Liver (tissue), 9 donors: ENCODE measurements around the gene CYP3A7. TPM values are rescaled to one million over a fixed set of nuclear protein-coding genes. Genes with fewer than 3 reads are reported as not detected.

Experiments
- DNase-seq: peaks from one replicate; pipeline ENCODE4 v3.0.0-alpha.2; 2017; ENCODE audit warnings: low spot score
- H3K27ac ChIP-seq, 2 donors: one replicate each; pipeline ENCODE4 v1.7.0; 2013; ENCODE audit warnings: inconsistent platforms in 2 of 2, low read length in 2 of 2, control low read depth in 1 of 2, low read depth in 1 of 2, mild to moderate bottlenecking in 1 of 2
- H3K27me3 ChIP-seq, 4 donors: one replicate each; pipeline versions ENCODE4 v1.6.1 to v1.7.0; 2013; ENCODE audit warnings: low read length in 3 of 4, inconsistent platforms in 1 of 4, mild to moderate bottlenecking in 1 of 4, moderate library complexity in 1 of 4; ENCODE audit not compliant: control insufficient read depth in 4 of 4, insufficient read depth in 4 of 4
- H3K36me3 ChIP-seq, 4 donors: one replicate each; pipeline versions ENCODE4 v1.6.1 to v1.7.0; 2013; ENCODE audit warnings: low read length in 3 of 4, mild to moderate bottlenecking in 3 of 4, low read depth in 1 of 4, moderate library complexity in 1 of 4; ENCODE audit not compliant: control insufficient read depth in 4 of 4, insufficient read depth in 3 of 4
- H3K4me1 ChIP-seq, 4 donors: one replicate each; pipeline versions ENCODE4 v1.6.1 to v1.7.0; 2013; ENCODE audit warnings: low read length in 3 of 4, mild to moderate bottlenecking in 3 of 4, moderate library complexity in 1 of 4; ENCODE audit not compliant: control insufficient read depth in 4 of 4, insufficient read depth in 4 of 4
- H3K4me3 ChIP-seq, 3 donors: one replicate each; pipeline versions ENCODE4 v1.6.1 to v1.7.0; 2013; ENCODE audit warnings: low read length in 3 of 3, control low read depth in 1 of 3, low read depth in 1 of 3, mild to moderate bottlenecking in 1 of 3
- H3K9ac ChIP-seq, 2 donors: one replicate each; pipeline ENCODE4 v1.7.0; 2013; ENCODE audit warnings: low read length in 2 of 2, mild to moderate bottlenecking in 2 of 2, moderate library complexity in 2 of 2, control low read depth in 1 of 2, low read depth in 1 of 2
- H3K9me3 ChIP-seq, 4 donors: one replicate each; pipeline versions ENCODE4 v1.6.1 to v1.7.0; 2013; ENCODE audit warnings: low read length in 3 of 4; ENCODE audit not compliant: control insufficient read depth in 4 of 4
- EGR1 ChIP-seq, 2 donors: IDR thresholded peaks; 2 replicates each; pipeline ENCODE4 v1.6.1; 2016 to 2018; ENCODE audit warnings: antibody characterized with exemption in 2 of 2, low read depth in 2 of 2
- FOXA1 ChIP-seq: IDR thresholded peaks from 2 replicates; pipeline ENCODE4 v1.6.1; 2016; ENCODE audit warnings: antibody characterized with exemption
- FOXA2 ChIP-seq: IDR thresholded peaks from 2 replicates; pipeline ENCODE4 v1.6.1; 2016; ENCODE audit warnings: antibody characterized with exemption
- GABPA ChIP-seq, 2 donors: IDR thresholded peaks in 1 of 2; conservative IDR thresholded peaks in 1 of 2; 2 replicates each; pipeline ENCODE4 v1.6.1; 2016; ENCODE audit warnings: antibody characterized with exemption in 2 of 2, mild to moderate bottlenecking in 1 of 2, moderate library complexity in 1 of 2
- HNF4A ChIP-seq, 2 donors: conservative IDR thresholded peaks; 2 replicates each; pipeline ENCODE4 v1.6.1; 2016; ENCODE audit warnings: antibody characterized with exemption in 2 of 2, mild to moderate bottlenecking in 2 of 2
- HNF4G ChIP-seq: IDR thresholded peaks from 2 replicates; pipeline ENCODE4 v1.6.1; 2016; ENCODE audit warnings: antibody characterized with exemption
- JUND ChIP-seq, 2 donors: IDR thresholded peaks; 2 replicates each; pipeline ENCODE4 v1.6.1; 2016; ENCODE audit warnings: antibody characterized with exemption in 2 of 2
- NR2F2 ChIP-seq: IDR thresholded peaks from 2 replicates; pipeline ENCODE4 v1.6.1; 2016; ENCODE audit warnings: antibody characterized with exemption
- RAD21 ChIP-seq, 2 donors: IDR thresholded peaks; 2 replicates each; pipeline ENCODE4 v1.6.1; 2016; ENCODE audit warnings: antibody characterized with exemption in 2 of 2, mild to moderate bottlenecking in 2 of 2
- RXRA ChIP-seq, 2 donors: IDR thresholded peaks; 2 replicates each; pipeline ENCODE4 v1.6.1; 2017 to 2018; ENCODE audit warnings: antibody characterized with exemption in 2 of 2, mild to moderate bottlenecking in 1 of 2
- SP1 ChIP-seq: IDR thresholded peaks from 2 replicates; pipeline ENCODE4 v1.6.1; 2018; ENCODE audit warnings: antibody characterized with exemption, mild to moderate bottlenecking
- TAF1 ChIP-seq: conservative IDR thresholded peaks from 2 replicates; pipeline ENCODE4 v1.6.1; 2016; ENCODE audit warnings: antibody characterized with exemption, mild to moderate bottlenecking
- YY1 ChIP-seq: IDR thresholded peaks from 2 replicates; pipeline ENCODE4 v1.6.1; 2016; ENCODE audit warnings: antibody characterized with exemption, mild to moderate bottlenecking
- WGBS: extraction: QIAGEN DNeasy Blood & Tissue Kit; methylation state at CpG from one replicate; pipeline ENCODE4 v1.1.7; 2013; 5-methylcytosine and 5-hydroxymethylcytosine counted together
- polyA plus RNA-seq, 2 donors: library from polyadenylated mRNA; stranded (reverse) in 1 of 2; unstranded in 1 of 2; fragments of 200-250 nt in 1 of 2; fragments of >200 nt in 1 of 2; fragmentation: Nextera tagmentation in 1 of 2; extraction: Ambion mirVana in 1 of 2; gene quantifications; one replicate each; pipeline versions ENCODE4 v1.2.1 to v1.2.3, GENCODE V29; 2013 to 2015
- total RNA-seq, 2 donors: library from RNA; depleted of rRNA; stranded (reverse); fragments of >200 nt; gene quantifications; one replicate each; pipeline ENCODE4 v1.2.3, GENCODE V29; 2014
- TF ChIP-seq, protein P1 (sequence below): fragments of 150-350 bp; IDR thresholded peaks from 2 replicates; pipeline ENCODE4 v1.5.1; 2017; ENCODE audit warnings: improper control_type of control experiment, low read depth, low read length; ENCODE audit not compliant: missing input control
- TF ChIP-seq, protein P2 (sequence below): IDR thresholded peaks from 2 replicates; pipeline ENCODE4 v1.6.1; 2016; ENCODE audit warnings: antibody characterized with exemption
- TF ChIP-seq, protein P3 (sequence below): IDR thresholded peaks from 2 replicates; pipeline ENCODE4 v1.6.1; 2016; ENCODE audit warnings: antibody characterized with exemption, mild to moderate bottlenecking
- TF ChIP-seq, protein P4 (sequence below): IDR thresholded peaks from 2 replicates; pipeline ENCODE4 v1.6.1; 2016; ENCODE audit warnings: antibody characterized with exemption
- TF ChIP-seq, protein P5 (sequence below): IDR thresholded peaks from 2 replicates; pipeline ENCODE4 v1.6.1; 2016; ENCODE audit warnings: antibody characterized with exemption
- donor health status: healthy.
- donor health status: healthy.
- donor health status: healthy.
- donor health status: healthy.
- donor health status: healthy.

Gene CYP3A7
- total and polyA plus RNA-seq, 4 donors: 36.1 to 2,448 (median 83.4) TPM

DNA sequence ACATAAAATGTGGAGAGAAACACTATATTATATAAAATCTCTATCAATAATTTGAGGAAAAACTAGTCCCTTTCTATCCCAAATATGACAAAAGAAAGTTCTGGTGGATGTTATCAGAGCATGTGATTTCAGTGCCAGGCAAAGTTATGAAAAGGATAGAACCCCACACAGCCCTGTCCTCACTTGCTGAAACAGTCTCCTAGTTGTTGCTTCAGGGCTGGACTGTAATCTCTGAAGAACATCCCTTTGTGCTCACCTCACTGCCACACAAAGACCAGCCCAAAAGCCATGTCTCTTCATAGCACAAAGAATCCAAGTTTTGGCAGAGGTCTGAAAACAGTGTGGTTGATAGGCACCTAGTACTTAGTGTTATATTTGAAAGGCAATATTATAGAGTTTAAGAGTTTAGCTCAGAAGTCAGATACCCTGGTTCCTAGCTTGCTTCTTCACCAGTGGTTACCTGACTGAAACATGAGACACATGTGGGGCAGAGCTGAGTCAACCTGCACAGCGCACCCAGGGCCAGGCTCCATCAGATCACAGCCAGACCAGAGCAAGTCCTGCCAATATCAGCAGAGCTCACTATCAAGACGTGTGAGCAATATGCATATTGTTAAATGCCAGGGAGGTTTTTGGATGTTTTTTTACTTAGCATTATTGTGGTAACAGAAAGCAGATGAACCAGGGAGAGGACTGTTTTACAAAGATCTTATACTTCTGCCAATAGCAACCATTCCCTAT, 25.0 kb downstream of the CYP3A7 start (continued):
- no peak for TF ChIP-seq JUND (IDR thresholded peaks at IDR 0.05)
- TF ChIP-seq GABPA (IDR thresholded peaks at IDR 0.05 in 1 of 2, conservative IDR thresholded peaks at IDR 0.05 in 1 of 2): no peak
- no peak for TF ChIP-seq FOXA2
- TF ChIP-seq, protein P1, sequence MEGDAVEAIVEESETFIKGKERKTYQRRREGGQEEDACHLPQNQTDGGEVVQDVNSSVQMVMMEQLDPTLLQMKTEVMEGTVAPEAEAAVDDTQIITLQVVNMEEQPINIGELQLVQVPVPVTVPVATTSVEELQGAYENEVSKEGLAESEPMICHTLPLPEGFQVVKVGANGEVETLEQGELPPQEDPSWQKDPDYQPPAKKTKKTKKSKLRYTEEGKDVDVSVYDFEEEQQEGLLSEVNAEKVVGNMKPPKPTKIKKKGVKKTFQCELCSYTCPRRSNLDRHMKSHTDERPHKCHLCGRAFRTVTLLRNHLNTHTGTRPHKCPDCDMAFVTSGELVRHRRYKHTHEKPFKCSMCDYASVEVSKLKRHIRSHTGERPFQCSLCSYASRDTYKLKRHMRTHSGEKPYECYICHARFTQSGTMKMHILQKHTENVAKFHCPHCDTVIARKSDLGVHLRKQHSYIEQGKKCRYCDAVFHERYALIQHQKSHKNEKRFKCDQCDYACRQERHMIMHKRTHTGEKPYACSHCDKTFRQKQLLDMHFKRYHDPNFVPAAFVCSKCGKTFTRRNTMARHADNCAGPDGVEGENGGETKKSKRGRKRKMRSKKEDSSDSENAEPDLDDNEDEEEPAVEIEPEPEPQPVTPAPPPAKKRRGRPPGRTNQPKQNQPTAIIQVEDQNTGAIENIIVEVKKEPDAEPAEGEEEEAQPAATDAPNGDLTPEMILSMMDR: no peak
- TF ChIP-seq, protein P2, sequence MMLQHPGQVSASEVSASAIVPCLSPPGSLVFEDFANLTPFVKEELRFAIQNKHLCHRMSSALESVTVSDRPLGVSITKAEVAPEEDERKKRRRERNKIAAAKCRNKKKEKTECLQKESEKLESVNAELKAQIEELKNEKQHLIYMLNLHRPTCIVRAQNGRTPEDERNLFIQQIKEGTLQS: no peak
- TF ChIP-seq FOXA1: no peak

DNA sequence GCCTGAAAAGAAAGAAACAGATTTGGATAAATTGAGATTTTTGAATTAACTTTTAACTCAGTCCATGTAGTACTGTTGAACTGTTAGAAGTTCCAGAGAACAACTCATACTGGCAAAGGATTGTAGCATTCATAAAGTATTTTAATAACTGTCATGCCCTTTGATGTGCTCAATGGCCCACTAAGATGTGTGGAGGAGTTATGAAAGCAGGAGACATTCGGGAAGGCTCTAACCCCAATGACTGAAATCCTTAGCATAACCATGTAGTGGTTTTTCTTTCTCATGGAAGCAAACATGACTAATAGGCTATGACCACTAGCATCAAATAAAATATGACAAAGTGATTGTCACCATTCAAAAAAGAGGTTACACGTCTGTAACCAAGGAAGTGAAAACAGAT, 25.7 kb downstream of the CYP3A7 start:
- H3K9me3 ChIP-seq: peaks cover 0 to 6% (median 0%) of the 10 kb centered on the region in 4 donors
- TF ChIP-seq HNF4G (no peak), NR2F2 (no peak), TAF1 (no peak), GABPA (IDR thresholded peaks at IDR 0.05 in 1 of 2, conservative IDR thresholded peaks at IDR 0.05 in 1 of 2) (no peak), RAD21 (IDR thresholded peaks at IDR 0.05) (no peak), RXRA (IDR thresholded peaks at IDR 0.05) (no peak), HNF4A (conservative IDR thresholded peaks at IDR 0.05) (no peak), SP1 (no peak), FOXA2 (no peak), JUND (IDR thresholded peaks at IDR 0.05) (no peak), FOXA1 (no peak), YY1 (no peak), EGR1 (IDR thresholded peaks at IDR 0.05; ENCODE audit: low read depth in 2 of 2) (no peak)
- TF ChIP-seq, protein P3, sequence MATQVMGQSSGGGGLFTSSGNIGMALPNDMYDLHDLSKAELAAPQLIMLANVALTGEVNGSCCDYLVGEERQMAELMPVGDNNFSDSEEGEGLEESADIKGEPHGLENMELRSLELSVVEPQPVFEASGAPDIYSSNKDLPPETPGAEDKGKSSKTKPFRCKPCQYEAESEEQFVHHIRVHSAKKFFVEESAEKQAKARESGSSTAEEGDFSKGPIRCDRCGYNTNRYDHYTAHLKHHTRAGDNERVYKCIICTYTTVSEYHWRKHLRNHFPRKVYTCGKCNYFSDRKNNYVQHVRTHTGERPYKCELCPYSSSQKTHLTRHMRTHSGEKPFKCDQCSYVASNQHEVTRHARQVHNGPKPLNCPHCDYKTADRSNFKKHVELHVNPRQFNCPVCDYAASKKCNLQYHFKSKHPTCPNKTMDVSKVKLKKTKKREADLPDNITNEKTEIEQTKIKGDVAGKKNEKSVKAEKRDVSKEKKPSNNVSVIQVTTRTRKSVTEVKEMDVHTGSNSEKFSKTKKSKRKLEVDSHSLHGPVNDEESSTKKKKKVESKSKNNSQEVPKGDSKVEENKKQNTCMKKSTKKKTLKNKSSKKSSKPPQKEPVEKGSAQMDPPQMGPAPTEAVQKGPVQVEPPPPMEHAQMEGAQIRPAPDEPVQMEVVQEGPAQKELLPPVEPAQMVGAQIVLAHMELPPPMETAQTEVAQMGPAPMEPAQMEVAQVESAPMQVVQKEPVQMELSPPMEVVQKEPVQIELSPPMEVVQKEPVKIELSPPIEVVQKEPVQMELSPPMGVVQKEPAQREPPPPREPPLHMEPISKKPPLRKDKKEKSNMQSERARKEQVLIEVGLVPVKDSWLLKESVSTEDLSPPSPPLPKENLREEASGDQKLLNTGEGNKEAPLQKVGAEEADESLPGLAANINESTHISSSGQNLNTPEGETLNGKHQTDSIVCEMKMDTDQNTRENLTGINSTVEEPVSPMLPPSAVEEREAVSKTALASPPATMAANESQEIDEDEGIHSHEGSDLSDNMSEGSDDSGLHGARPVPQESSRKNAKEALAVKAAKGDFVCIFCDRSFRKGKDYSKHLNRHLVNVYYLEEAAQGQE: no peak
- TF ChIP-seq, protein P1: no peak
- TF ChIP-seq, protein P2: no peak
- TF ChIP-seq, protein P4, sequence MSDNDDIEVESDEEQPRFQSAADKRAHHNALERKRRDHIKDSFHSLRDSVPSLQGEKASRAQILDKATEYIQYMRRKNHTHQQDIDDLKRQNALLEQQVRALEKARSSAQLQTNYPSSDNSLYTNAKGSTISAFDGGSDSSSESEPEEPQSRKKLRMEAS: no peak
- TF ChIP-seq, protein P5, sequence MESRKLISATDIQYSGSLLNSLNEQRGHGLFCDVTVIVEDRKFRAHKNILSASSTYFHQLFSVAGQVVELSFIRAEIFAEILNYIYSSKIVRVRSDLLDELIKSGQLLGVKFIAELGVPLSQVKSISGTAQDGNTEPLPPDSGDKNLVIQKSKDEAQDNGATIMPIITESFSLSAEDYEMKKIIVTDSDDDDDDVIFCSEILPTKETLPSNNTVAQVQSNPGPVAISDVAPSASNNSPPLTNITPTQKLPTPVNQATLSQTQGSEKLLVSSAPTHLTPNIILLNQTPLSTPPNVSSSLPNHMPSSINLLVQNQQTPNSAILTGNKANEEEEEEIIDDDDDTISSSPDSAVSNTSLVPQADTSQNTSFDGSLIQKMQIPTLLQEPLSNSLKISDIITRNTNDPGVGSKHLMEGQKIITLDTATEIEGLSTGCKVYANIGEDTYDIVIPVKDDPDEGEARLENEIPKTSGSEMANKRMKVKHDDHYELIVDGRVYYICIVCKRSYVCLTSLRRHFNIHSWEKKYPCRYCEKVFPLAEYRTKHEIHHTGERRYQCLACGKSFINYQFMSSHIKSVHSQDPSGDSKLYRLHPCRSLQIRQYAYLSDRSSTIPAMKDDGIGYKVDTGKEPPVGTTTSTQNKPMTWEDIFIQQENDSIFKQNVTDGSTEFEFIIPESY: no peak

More for the DNA sequence above, 25.7 kb downstream of the CYP3A7 start:
- Histone ChIP-seq H3K4me3 (no peak overlapping the region), H3K4me1 (no peaks in the 10 kb centered on the region), H3K27me3 (no peaks in the 10 kb centered on the region), H3K27ac (no peak overlapping the region), H3K36me3 (peaks cover 4 to 39% (median 24%) of the 10 kb centered on the region in 4 donors), H3K9ac (no peak overlapping the region)
- DNase-seq: no peak
- WGBS: 95% methylated on average over 2 of the region's 2 CpGs
